CD4-positive, alpha-beta T cell treated with Interleukin-10 for 1 hour (primary cell): ENCODE data around the gene MARCHF4.

Experiments used
- DNase-seq: peaks from one replicate; pipeline ENCODE4 v3.0.0-alpha.2; 2020

The MARCHF4 gene

GRCh38 chr2:216371721-216372702 is at the start of gene MARCHF4:
MARCHF4 (minus strand) TSS chr2:216372483; CDS start chr2:216370260, 2,223 bp downstream.
- DNase-seq, result peak; percentile 67

- DNase-seq, result no peak
Observed at GRCh38 chr2:216420367-216421101, 48.3 kb upstream of the MARCHF4 start.

- DNase-seq, result no peak
Observed at GRCh38 chr2:216418981-216419380, 46.7 kb upstream of the MARCHF4 start.

- no peak for DNase-seq
Observed at GRCh38 chr2:216416571-216417307, 44.5 kb upstream of the MARCHF4 start.

GRCh38 chr2:216415541-216415940 is 43.3 kb upstream of the MARCHF4 start:
- DNase-seq, result no peak

- DNase-seq, result no peak
Observed at GRCh38 chr2:216414772-216415319, 42.6 kb upstream of the MARCHF4 start.

GRCh38 chr2:216413882-216414281 is 41.6 kb upstream of the MARCHF4 start:
- no peak for DNase-seq

GRCh38 chr2:216412022-216412999 is 40.0 kb upstream of the MARCHF4 start, which contains the start of gene SMARCAL1:
SMARCAL1 (plus strand) TSS chr2:216412484; CDS start chr2:216414705, 2,221 bp downstream.
- peak; percentile 98 for DNase-seq

GRCh38 chr2:216410550-216410949 is 38.3 kb upstream of the MARCHF4 start:
- DNase-seq, result no peak

- no peak for DNase-seq
Observed at GRCh38 chr2:216408426-216409290, 36.4 kb upstream of the MARCHF4 start.

- no peak for DNase-seq
Observed at GRCh38 chr2:216406826-216407225, 34.5 kb upstream of the MARCHF4 start.

- DNase-seq, result no peak
Observed at GRCh38 chr2:216405588-216405987, 33.3 kb upstream of the MARCHF4 start.

GRCh38 chr2:216404010-216404618 is 31.8 kb upstream of the MARCHF4 start:
- peak; percentile 63 for DNase-seq

GRCh38 chr2:216402751-216403150 is 30.5 kb upstream of the MARCHF4 start:
- DNase-seq, result no peak

GRCh38 chr2:216399621-216400020 is 27.3 kb upstream of the MARCHF4 start:
- DNase-seq, result no peak

- DNase-seq, result no peak
Observed at GRCh38 chr2:216394881-216395280, 22.6 kb upstream of the MARCHF4 start.

GRCh38 chr2:216392945-216393840 is 20.9 kb upstream of the MARCHF4 start:
- no peak for DNase-seq

- DNase-seq, result no peak
Observed at GRCh38 chr2:216392018-216392562, 19.8 kb upstream of the MARCHF4 start.
